SK-N-MC (cell line): ENCODE data around the gene COL4A1.

ENCODE experiments used
- EZH2 ChIP-seq: fragments of 200-600 bp; sonication (generic); IDR thresholded peaks from one replicate; pipeline ENCODE4 v1.6.1; 2017; ENCODE audit warnings: antibody characterized with exemption
- POLR2AphosphoS5 ChIP-seq: IDR thresholded peaks from 2 replicates; pipeline ENCODE4 v1.6.1; 2012; ENCODE audit warnings: mild to moderate bottlenecking, low read depth, low read length, borderline replicate concordance

- TF ChIP-seq POLR2AphosphoS5 = no peak
- TF ChIP-seq EZH2 = no peak
Measured at GRCh38 chr13:110157718-110158117, 149.2 kb downstream of the COL4A1 start.
